Measurements from ENCODE around the gene TIMM10B. TPM values are rescaled to one million over a fixed set of nuclear protein-coding genes. Genes with fewer than 3 reads are reported as not detected.

The TIMM10B gene
- total and polyA plus RNA-seq, 10 donors: 10.7 to 71.3 (median 40.6) TPM

DNA sequence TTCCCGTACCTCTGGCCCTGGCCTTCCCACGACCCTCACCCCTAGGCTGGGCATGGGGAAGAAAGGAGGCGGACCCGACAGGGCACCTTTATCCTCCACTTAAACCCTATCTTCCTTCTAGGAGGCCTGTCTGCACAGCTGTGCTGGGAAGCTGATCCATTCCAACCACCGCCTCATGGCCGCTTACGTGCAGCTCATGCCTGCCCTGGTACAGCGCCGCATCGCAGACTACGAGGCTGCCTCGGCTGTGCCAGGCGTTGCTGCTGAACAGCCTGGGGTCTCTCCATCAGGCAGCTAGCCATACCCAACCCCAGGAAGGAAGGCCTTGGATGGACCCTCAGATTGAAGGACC lies 599 bp downstream of the TIMM10B start:
- no peak for TF ChIP-seq POLR2AphosphoS5 (IDR thresholded peaks at IDR 0.05)
- TF ChIP-seq, protein P1, sequence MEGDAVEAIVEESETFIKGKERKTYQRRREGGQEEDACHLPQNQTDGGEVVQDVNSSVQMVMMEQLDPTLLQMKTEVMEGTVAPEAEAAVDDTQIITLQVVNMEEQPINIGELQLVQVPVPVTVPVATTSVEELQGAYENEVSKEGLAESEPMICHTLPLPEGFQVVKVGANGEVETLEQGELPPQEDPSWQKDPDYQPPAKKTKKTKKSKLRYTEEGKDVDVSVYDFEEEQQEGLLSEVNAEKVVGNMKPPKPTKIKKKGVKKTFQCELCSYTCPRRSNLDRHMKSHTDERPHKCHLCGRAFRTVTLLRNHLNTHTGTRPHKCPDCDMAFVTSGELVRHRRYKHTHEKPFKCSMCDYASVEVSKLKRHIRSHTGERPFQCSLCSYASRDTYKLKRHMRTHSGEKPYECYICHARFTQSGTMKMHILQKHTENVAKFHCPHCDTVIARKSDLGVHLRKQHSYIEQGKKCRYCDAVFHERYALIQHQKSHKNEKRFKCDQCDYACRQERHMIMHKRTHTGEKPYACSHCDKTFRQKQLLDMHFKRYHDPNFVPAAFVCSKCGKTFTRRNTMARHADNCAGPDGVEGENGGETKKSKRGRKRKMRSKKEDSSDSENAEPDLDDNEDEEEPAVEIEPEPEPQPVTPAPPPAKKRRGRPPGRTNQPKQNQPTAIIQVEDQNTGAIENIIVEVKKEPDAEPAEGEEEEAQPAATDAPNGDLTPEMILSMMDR (IDR thresholded peaks at IDR 0.05 in 8 of 11, conservative IDR thresholded peaks at IDR 0.05 in 3 of 11): no peak
- TF ChIP-seq POLR2A (IDR thresholded peaks at IDR 0.05): no peak
- Histone ChIP-seq H3K4me1 (peaks cover 25 to 79% (median 47%) of the 10 kb centered on the region in 6 donors), H3K36me3 (peaks cover 0 to 77% (median 60%) of the 10 kb centered on the region in 6 donors), H3K9me3 (no peaks in the 10 kb centered on the region), H3K27ac (peak overlapping the region; percentile 89 to 95 (median 94)), H3K4me3 (peak overlapping the region; percentile 58 to 87 (median 76)), H3K27me3 (replicated peaks in 1 of 7) (no peaks in the 10 kb centered on the region)
- 5 to 11% (median 7%) methylated on average over 5 to 13 of the region's 13 CpGs for WGBS, 5 donors
- DNase-seq: peak; percentile 87
- intact Hi-C loops (cut with DNase I; ENCODE audit: low total_unique reads): no loop called here

DNA sequence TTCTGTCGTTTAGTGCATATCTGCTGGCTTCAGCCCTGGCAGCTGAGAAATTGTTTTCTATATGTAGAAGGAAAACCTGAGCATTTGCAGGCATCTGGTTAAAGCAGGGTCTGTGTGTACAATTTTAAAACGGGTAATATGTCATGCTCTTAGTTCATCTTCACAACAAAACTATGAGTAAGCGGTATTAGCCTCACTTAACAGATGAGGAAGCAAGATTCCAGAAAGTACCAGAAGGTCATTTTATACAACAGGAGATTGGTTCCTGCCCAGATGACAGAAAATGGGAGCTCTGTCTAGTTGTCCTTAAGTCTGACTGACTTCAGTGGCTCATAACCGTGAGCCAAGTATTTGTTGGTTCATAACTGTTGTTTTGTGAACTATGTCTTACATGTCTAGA lies 1.1 kb downstream of the TIMM10B start:
- TF ChIP-seq POLR2AphosphoS5 (IDR thresholded peaks at IDR 0.05) (no peak), POLR2A (IDR thresholded peaks at IDR 0.05) (no peak)
- TF ChIP-seq, protein P1 (IDR thresholded peaks at IDR 0.05 in 8 of 11, conservative IDR thresholded peaks at IDR 0.05 in 3 of 11): no peak
- Histone ChIP-seq H3K27ac (peak overlapping the region; percentile 89 to 95 (median 94)), H3K4me1 (peaks cover 25 to 83% (median 47%) of the 10 kb centered on the region in 6 donors), H3K27me3 (replicated peaks in 1 of 7) (no peaks in the 10 kb centered on the region), H3K4me3 (peak overlapping the region in 7 of 8 donors; percentile 58 to 87 (median 77)), H3K36me3 (peaks cover 0 to 77% (median 56%) of the 10 kb centered on the region in 6 donors), H3K9me3 (no peaks in the 10 kb centered on the region)
- intact Hi-C loops (cut with DNase I; ENCODE audit: low total_unique reads): no loop called here
- WGBS, 5 donors: 74 to 88% (median 83%) methylated on average over 4 of the region's 4 CpGs
- DNase-seq: no peak

DNA sequence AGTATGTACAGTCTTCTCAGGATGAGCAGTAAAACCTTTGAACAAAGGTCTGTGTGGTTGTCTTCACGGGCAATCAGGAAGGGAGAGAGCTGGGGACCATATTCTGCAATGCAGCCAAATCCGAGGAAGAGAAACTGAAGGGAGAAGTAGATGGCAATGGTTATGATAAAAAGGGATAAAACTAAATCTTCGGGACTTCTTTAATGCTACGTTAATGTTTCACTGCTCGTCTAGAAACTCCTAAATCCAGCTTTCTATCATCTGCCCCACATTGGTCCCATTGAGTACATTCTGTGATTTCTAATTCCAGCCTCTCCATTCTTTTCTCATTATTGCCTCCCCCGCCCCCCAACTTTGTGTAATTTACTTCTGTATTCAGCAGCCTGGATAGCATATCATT lies 1.7 kb downstream of the TIMM10B start:
- Histone ChIP-seq H3K9me3 (no peaks in the 10 kb centered on the region), H3K27me3 (replicated peaks in 1 of 7) (no peaks in the 10 kb centered on the region), H3K4me3 (no peak overlapping the region), H3K27ac (peak overlapping the region in 2 of 8 donors; percentile 93 to 95), H3K36me3 (peaks cover 0 to 77% (median 50%) of the 10 kb centered on the region in 6 donors), H3K4me1 (peaks cover 25 to 89% (median 49%) of the 10 kb centered on the region in 6 donors)
- no peak for DNase-seq
- 83 to 96% (median 91%) methylated on average over 6 of the region's 6 CpGs for WGBS, 5 donors
- intact Hi-C loops (cut with DNase I; ENCODE audit: low total_unique reads): no loop called here
- TF ChIP-seq POLR2A (IDR thresholded peaks at IDR 0.05) (no peak), POLR2AphosphoS5 (IDR thresholded peaks at IDR 0.05) (no peak)
- TF ChIP-seq, protein P1 (IDR thresholded peaks at IDR 0.05 in 8 of 11, conservative IDR thresholded peaks at IDR 0.05 in 3 of 11): no peak

DNA sequence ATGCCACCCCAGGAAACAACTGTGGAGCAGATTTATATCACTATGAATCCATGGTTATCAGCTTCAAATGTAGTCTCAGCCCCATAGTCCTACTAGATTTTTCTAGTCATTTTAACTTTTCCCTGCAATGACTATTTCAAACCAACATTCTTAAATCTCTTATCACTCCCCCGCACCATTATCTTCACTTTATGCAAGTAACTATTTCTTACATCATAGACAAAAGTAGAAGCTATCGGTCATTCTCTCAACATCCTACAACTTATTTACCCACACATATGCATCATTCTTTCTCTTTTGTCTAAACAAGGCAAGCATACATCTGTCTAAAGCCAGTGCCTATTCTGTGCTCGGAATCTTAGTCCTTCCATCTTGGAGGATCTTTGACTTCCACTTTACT lies 4.4 kb downstream of the TIMM10B start:
- H3K36me3 ChIP-seq: peaks cover 0 to 85% (median 43%) of the 10 kb centered on the region in 6 donors
- intact Hi-C loops (cut with DNase I; ENCODE audit: low total_unique reads): no loop called here
- H3K27ac ChIP-seq: no peak overlapping the region
- H3K27me3 ChIP-seq (replicated peaks in 1 of 7): no peaks in the 10 kb centered on the region
- TF ChIP-seq, protein P1 (IDR thresholded peaks at IDR 0.05 in 8 of 11, conservative IDR thresholded peaks at IDR 0.05 in 3 of 11): no peak
- TF ChIP-seq POLR2A (IDR thresholded peaks at IDR 0.05) (no peak), POLR2AphosphoS5 (IDR thresholded peaks at IDR 0.05) (no peak)
- WGBS, 5 donors: 83 to 96% (median 95%) methylated on average over 3 of the region's 3 CpGs
- H3K9me3 ChIP-seq: no peaks in the 10 kb centered on the region
- no peak for DNase-seq
- H3K4me3 ChIP-seq: no peak overlapping the region
- peaks cover 16 to 67% (median 35%) of the 10 kb centered on the region in 6 donors for H3K4me1 ChIP-seq

Data from spleen (tissue), 11 donors.